Uterus (tissue), 4 donors: Measurements from ENCODE around the gene AQP9. TPM values are rescaled to one million over a fixed set of nuclear protein-coding genes. Genes with fewer than 3 reads are reported as not detected.

Experiments used
- DNase-seq, 2 donors: peaks; one replicate each; pipeline ENCODE4 v3.0.0-alpha.2; 2019 to 2020
- H3K27ac ChIP-seq, 2 donors: fragments of 200-600 bp; sonication (generic); 1 replicate in 1 of 2; 2 replicates in 1 of 2; pipeline ENCODE4 v1.5.1; 2016 to 2018
- H3K27me3 ChIP-seq, 2 donors: fragments of 200-600 bp; sonication (generic); one replicate each; pipeline ENCODE4 v1.5.1; 2018 to 2019; ENCODE audit warnings: control low read depth in 1 of 2
- H3K36me3 ChIP-seq, 2 donors: fragments of 200-600 bp; sonication (generic); one replicate each; pipeline ENCODE4 v1.5.1; 2019; ENCODE audit warnings: control low read depth in 1 of 2
- H3K4me1 ChIP-seq, 2 donors: fragments of 200-600 bp; sonication (generic); one replicate each; pipeline ENCODE4 v1.5.1; 2018 to 2019; ENCODE audit warnings: control low read depth in 1 of 2
- H3K4me3 ChIP-seq, 2 donors: fragments of 200-600 bp; sonication (generic); 1 replicate in 1 of 2; 2 replicates in 1 of 2; pipeline ENCODE4 v1.5.1; 2018 to 2019; ENCODE audit warnings: mild to moderate bottlenecking in 1 of 2
- H3K9me3 ChIP-seq, 2 donors: fragments of 200-600 bp; sonication (generic); one replicate each; pipeline ENCODE4 v1.5.1; 2019; ENCODE audit warnings: control low read depth in 1 of 2
- POLR2A ChIP-seq, 2 donors: fragments of 450-650 bp; IDR thresholded peaks; one replicate each; pipeline ENCODE4 v1.6.1; 2016; ENCODE audit warnings: antibody characterized with exemption in 2 of 2, mild to moderate bottlenecking in 1 of 2, moderate library complexity in 1 of 2
- intact Hi-C: fragments of 100-400 bp; cut with DNase I; formaldehyde crosslinking; loops from one replicate; pipeline ENCODE4 v1.15.1; 2023; ENCODE audit warnings: low total_unique reads
- total RNA-seq, 4 donors: library from RNA; depleted of rRNA in 3 of 4; stranded (reverse); fragments of >200 nt in 3 of 4; gene quantifications; one replicate each; pipeline versions ENCODE4 v1.1.0 to v1.2.4, GENCODE V29; 2014 to 2023
- TF ChIP-seq, protein P1 (sequence below), 4 experiments: fragments of 200-600 bp in 2 of 4; fragments of 450-650 bp in 2 of 4; sonication (generic) in 2 of 4; IDR thresholded peaks; one replicate each; pipeline ENCODE4 v1.5.1; 2016 to 2019; ENCODE audit warnings: antibody characterized with exemption in 4 of 4, mild to moderate bottlenecking in 2 of 4, moderate library complexity in 1 of 4
- donor health status: DM: yes; HTN: yes; CAD: no.

Gene AQP9
- total RNA-seq, 4 donors from 2014 or later, result 0.51 to 1.5 (median 0.64) TPM

DNA sequence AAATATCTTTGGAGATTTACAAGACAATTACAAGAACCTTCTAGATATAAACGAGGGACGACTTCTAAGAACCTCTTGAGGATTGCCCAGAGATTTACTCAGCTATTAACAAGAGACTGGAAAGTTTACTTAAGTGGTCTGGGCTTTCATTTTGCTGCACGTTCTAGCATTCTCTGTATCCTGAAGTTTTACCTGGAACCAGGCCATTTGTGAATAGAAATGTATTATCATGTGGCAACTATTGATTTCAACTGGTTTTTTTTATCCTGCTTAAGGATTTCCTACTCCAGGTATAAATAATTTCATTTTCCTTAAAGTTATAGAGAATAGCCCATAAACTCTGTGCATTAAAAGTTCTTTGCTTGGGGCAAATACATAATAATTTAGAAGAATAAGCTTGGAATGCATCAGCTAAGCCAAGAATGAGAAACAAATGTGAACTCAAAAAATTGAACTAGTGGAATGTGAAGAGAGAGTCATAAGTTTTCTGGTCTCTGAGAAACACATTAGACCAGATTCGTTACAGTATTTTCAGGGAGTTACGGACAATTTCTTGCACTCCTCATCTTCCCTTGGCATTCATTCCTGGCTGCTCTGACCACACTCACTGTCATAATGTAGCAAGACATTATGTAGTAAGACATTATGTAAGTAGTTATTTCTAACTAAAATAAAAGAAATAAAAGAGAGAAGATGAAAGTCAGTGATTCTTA lies 1.3 kb downstream of the AQP9 start:
- intact Hi-C loops, result no loop called here
- Histone ChIP-seq H3K4me1 (no peaks in the 10 kb centered on the region), H3K4me3 (no peak overlapping the region), H3K9me3 (no peaks in the 10 kb centered on the region), H3K27me3 (no peaks in the 10 kb centered on the region), H3K27ac (no peak overlapping the region), H3K36me3 (no peaks in the 10 kb centered on the region)
- TF ChIP-seq, protein P1, sequence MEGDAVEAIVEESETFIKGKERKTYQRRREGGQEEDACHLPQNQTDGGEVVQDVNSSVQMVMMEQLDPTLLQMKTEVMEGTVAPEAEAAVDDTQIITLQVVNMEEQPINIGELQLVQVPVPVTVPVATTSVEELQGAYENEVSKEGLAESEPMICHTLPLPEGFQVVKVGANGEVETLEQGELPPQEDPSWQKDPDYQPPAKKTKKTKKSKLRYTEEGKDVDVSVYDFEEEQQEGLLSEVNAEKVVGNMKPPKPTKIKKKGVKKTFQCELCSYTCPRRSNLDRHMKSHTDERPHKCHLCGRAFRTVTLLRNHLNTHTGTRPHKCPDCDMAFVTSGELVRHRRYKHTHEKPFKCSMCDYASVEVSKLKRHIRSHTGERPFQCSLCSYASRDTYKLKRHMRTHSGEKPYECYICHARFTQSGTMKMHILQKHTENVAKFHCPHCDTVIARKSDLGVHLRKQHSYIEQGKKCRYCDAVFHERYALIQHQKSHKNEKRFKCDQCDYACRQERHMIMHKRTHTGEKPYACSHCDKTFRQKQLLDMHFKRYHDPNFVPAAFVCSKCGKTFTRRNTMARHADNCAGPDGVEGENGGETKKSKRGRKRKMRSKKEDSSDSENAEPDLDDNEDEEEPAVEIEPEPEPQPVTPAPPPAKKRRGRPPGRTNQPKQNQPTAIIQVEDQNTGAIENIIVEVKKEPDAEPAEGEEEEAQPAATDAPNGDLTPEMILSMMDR (IDR thresholded peaks at IDR 0.05), result no peak
- TF ChIP-seq POLR2A (IDR thresholded peaks at IDR 0.05), result no peak
- no peak for DNase-seq

DNA sequence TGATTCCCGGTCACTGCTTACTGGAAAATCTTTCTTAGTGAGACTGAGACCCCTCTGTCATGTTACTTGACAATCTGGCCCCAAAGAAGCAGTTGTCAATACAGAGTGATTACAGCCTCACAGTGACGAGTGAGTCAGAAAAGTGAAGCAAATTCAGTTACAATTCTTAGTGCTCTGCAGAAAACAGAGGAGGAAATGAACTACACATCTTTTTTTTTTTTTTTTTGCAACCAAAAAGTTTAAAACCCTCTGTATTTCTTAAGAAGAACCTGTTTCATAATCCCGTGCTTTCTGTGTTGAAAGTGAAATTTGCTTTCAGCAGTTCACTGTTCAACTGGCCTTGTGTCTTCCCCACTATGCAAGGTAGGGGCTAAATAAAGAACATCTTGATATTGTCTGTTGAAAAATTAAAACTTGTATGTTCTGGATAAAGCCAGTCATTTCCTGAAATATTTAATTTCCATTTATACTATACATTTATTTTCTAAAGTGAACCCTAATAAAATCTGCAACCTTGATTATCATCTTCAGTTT lies 1.9 kb downstream of the AQP9 start:
- intact Hi-C loops, result no loop called here
- Histone ChIP-seq H3K27me3 (no peaks in the 10 kb centered on the region), H3K27ac (no peak overlapping the region), H3K36me3 (no peaks in the 10 kb centered on the region), H3K4me1 (no peaks in the 10 kb centered on the region), H3K4me3 (no peak overlapping the region), H3K9me3 (no peaks in the 10 kb centered on the region)
- TF ChIP-seq POLR2A (IDR thresholded peaks at IDR 0.05), result no peak
- DNase-seq, result no peak

DNA sequence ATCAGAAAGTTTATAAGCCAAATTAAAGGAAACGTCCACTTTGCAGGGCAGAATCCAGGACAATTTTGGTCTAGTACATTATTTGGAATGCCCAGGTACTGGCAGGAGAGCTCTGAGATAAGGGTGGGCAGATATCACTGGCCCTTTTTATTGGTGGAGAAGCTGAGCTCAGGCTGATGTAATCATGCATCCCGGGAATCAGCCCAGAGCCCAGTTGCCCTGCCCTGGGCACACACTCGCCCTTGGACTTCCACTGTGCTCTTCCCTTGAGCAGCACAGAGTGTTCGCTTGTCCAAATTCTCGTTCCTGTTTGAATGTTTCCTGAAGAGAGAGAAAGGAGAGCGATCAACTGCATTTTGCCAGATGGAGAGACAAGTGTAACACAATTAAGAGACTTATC lies 3.7 kb downstream of the AQP9 start:
- TF ChIP-seq, protein P1 (IDR thresholded peaks at IDR 0.05), result no peak
- no peak for TF ChIP-seq POLR2A (IDR thresholded peaks at IDR 0.05)
- H3K27me3 ChIP-seq, result no peaks in the 10 kb centered on the region
- no peak for DNase-seq
- H3K4me1 ChIP-seq, result no peaks in the 10 kb centered on the region
- intact Hi-C loops, result no loop called here
- no peak overlapping the region for H3K27ac ChIP-seq
- H3K4me3 ChIP-seq, result no peak overlapping the region
- H3K9me3 ChIP-seq, result no peaks in the 10 kb centered on the region
- H3K36me3 ChIP-seq, result no peaks in the 10 kb centered on the region

GRCh38 chr15:58142827-58143461 lies 4.8 kb downstream of the AQP9 start:
- Histone ChIP-seq H3K27me3 (no peaks in the 10 kb centered on the region), H3K4me1 (no peaks in the 10 kb centered on the region), H3K4me3 (no peak overlapping the region), H3K9me3 (no peaks in the 10 kb centered on the region), H3K36me3 (no peaks in the 10 kb centered on the region), H3K27ac (no peak overlapping the region)
- intact Hi-C loops, result no loop called here
- no peak for DNase-seq
- TF ChIP-seq POLR2A (IDR thresholded peaks at IDR 0.05), result no peak
- TF ChIP-seq, protein P1 (IDR thresholded peaks at IDR 0.05), result no peak

- H3K4me3 ChIP-seq, result no peak overlapping the region
- TF ChIP-seq POLR2A (IDR thresholded peaks at IDR 0.05), result no peak
- intact Hi-C loops, result no loop called here
Measured at GRCh38 chr15:58145606-58146005, 7.4 kb downstream of the AQP9 start.

GRCh38 chr15:58146211-58146610 lies 8.0 kb downstream of the AQP9 start:
- H3K4me3 ChIP-seq, result no peak overlapping the region
- intact Hi-C loops, result no loop called here
- no peak overlapping the region for H3K27ac ChIP-seq
- no peak for DNase-seq
- no peaks in the 10 kb centered on the region for H3K9me3 ChIP-seq
- H3K4me1 ChIP-seq, result no peaks in the 10 kb centered on the region
- no peaks in the 10 kb centered on the region for H3K36me3 ChIP-seq
- TF ChIP-seq, protein P1 (IDR thresholded peaks at IDR 0.05), result no peak
- TF ChIP-seq POLR2A (IDR thresholded peaks at IDR 0.05), result no peak
- no peaks in the 10 kb centered on the region for H3K27me3 ChIP-seq

More at GRCh38 chr15:58145606-58146005, 7.4 kb downstream of the AQP9 start:
- no peak for DNase-seq
- Histone ChIP-seq H3K9me3 (no peaks in the 10 kb centered on the region), H3K36me3 (no peaks in the 10 kb centered on the region), H3K27me3 (no peaks in the 10 kb centered on the region), H3K27ac (no peak overlapping the region), H3K4me1 (no peaks in the 10 kb centered on the region)
